GM12878 (cell line): ENCODE measurements around the gene SH3YL1.

ENCODE experiments used
- BACH1 ChIP-seq: fragments of 450-650 bp; IDR thresholded peaks from 2 replicates; pipeline ENCODE4 v1.6.1; 2017; ENCODE audit warnings: mild to moderate bottlenecking, borderline replicate concordance
- EZH2 ChIP-seq: IDR thresholded peaks from 2 replicates; pipeline ENCODE4 v1.6.1; 2012; ENCODE audit warnings: low read depth, mild to moderate bottlenecking, control low read depth, inconsistent platforms, low read length, borderline replicate concordance; ENCODE audit not compliant: control insufficient read depth
- MYC ChIP-seq: IDR thresholded peaks from 2 replicates; pipeline ENCODE4 v1.6.1; 2011; ENCODE audit warnings: mild to moderate bottlenecking, low read length, moderate library complexity, inconsistent platforms; ENCODE audit not compliant: insufficient read depth, insufficient replicate concordance, insufficient read length, severe bottlenecking
- NR2C2 ChIP-seq: IDR thresholded peaks from 2 replicates; pipeline ENCODE4 v1.6.1; 2011; ENCODE audit warnings: borderline replicate concordance, low read depth; ENCODE audit not compliant: control insufficient read depth, insufficient read length
- POLR2A ChIP-seq: IDR thresholded peaks from 2 replicates; pipeline ENCODE4 v1.6.1; 2011; ENCODE audit warnings: low read depth, mild to moderate bottlenecking, low read length
- RFX5 ChIP-seq: IDR thresholded peaks from 2 replicates; pipeline ENCODE4 v1.6.1; 2011; ENCODE audit warnings: low read depth, low read length, improper control_type of control experiment
- SMC3 ChIP-seq: IDR thresholded peaks from 2 replicates; pipeline ENCODE4 v1.6.1; 2011; ENCODE audit warnings: low read length, improper control_type of control experiment, borderline replicate concordance
- SP1 ChIP-seq: IDR thresholded peaks from one replicate; pipeline ENCODE4 v1.6.1; 2011; ENCODE audit warnings: low read depth, low read length
- SUPT20H ChIP-seq: IDR thresholded peaks from 2 replicates; pipeline ENCODE4 v1.6.1; 2011; ENCODE audit warnings: low read depth, mild to moderate bottlenecking, low read length, moderate library complexity, borderline replicate concordance; ENCODE audit not compliant: control insufficient read depth
- YY1 ChIP-seq: IDR thresholded peaks from 2 replicates; pipeline ENCODE4 v1.6.1; 2011; ENCODE audit warnings: low read depth, mild to moderate bottlenecking, low read length
- ZBED1 ChIP-seq: IDR thresholded peaks from 2 replicates; pipeline ENCODE4 v1.6.1; 2016; ENCODE audit warnings: borderline replicate concordance
- TF ChIP-seq, protein P1 (sequence below), 3 experiments: IDR thresholded peaks in 2 of 3; conservative IDR thresholded peaks in 1 of 3; 2 replicates each; pipeline ENCODE4 v1.5.1; 2011; ENCODE audit warnings: low read depth in 3 of 3, low read length in 3 of 3, mild to moderate bottlenecking in 3 of 3, control low read depth in 2 of 3, moderate library complexity in 2 of 3, inconsistent platforms in 1 of 3, mixed read lengths in 1 of 3; ENCODE audit not compliant: control insufficient read depth in 2 of 3, insufficient read depth in 1 of 3; ENCODE audit errors: extremely low read depth in 1 of 3
- TF ChIP-seq, protein P2 (sequence below): fragments of 450-650 bp; IDR thresholded peaks from 2 replicates; pipeline ENCODE4 v1.6.1; 2017; ENCODE audit warnings: antibody characterized with exemption, mild to moderate bottlenecking, moderate library complexity
- TF ChIP-seq, protein P3 (sequence below): fragments of 450-650 bp; formaldehyde crosslinking; IDR thresholded peaks from 2 replicates; pipeline ENCODE4 v1.5.0; 2022; ENCODE audit warnings: mild to moderate bottlenecking, missing genetic modification characterization

DNA sequence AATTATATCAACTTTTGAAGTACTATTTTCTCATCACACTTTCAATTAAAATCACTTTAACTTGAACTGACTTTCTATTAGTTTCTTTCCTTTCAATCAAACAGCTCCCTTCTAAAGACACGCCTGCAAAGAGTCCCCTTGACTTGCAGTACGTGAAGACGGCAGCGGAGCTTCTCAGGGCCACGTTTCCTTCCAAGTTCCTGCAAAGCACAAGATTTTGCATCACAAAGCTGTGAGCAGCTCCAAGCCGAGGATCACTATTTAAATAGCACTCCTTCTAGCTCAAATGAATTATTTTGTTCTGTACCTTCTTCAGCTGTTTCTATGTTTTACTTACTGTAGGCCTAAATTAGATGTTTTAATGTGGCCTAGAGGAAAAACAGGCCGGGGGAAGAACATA is 30.8 kb downstream of the SH3YL1 start:
- TF ChIP-seq POLR2A (no peak), MYC (no peak), SMC3 (no peak), SP1 (no peak), NR2C2 (no peak), ZBED1 (no peak), EZH2 (no peak), BACH1 (no peak), YY1 (no peak), SUPT20H (no peak), RFX5 (no peak)
- TF ChIP-seq, protein P1, sequence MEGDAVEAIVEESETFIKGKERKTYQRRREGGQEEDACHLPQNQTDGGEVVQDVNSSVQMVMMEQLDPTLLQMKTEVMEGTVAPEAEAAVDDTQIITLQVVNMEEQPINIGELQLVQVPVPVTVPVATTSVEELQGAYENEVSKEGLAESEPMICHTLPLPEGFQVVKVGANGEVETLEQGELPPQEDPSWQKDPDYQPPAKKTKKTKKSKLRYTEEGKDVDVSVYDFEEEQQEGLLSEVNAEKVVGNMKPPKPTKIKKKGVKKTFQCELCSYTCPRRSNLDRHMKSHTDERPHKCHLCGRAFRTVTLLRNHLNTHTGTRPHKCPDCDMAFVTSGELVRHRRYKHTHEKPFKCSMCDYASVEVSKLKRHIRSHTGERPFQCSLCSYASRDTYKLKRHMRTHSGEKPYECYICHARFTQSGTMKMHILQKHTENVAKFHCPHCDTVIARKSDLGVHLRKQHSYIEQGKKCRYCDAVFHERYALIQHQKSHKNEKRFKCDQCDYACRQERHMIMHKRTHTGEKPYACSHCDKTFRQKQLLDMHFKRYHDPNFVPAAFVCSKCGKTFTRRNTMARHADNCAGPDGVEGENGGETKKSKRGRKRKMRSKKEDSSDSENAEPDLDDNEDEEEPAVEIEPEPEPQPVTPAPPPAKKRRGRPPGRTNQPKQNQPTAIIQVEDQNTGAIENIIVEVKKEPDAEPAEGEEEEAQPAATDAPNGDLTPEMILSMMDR (IDR thresholded peaks at IDR 0.05 in 2 of 3, conservative IDR thresholded peaks at IDR 0.05 in 1 of 3; ENCODE audit: control insufficient read depth in 2 of 3, extremely low read depth in 1 of 3, insufficient read depth in 1 of 3, low read depth in 3 of 3, low read length in 3 of 3) = no peak
- TF ChIP-seq, protein P2, sequence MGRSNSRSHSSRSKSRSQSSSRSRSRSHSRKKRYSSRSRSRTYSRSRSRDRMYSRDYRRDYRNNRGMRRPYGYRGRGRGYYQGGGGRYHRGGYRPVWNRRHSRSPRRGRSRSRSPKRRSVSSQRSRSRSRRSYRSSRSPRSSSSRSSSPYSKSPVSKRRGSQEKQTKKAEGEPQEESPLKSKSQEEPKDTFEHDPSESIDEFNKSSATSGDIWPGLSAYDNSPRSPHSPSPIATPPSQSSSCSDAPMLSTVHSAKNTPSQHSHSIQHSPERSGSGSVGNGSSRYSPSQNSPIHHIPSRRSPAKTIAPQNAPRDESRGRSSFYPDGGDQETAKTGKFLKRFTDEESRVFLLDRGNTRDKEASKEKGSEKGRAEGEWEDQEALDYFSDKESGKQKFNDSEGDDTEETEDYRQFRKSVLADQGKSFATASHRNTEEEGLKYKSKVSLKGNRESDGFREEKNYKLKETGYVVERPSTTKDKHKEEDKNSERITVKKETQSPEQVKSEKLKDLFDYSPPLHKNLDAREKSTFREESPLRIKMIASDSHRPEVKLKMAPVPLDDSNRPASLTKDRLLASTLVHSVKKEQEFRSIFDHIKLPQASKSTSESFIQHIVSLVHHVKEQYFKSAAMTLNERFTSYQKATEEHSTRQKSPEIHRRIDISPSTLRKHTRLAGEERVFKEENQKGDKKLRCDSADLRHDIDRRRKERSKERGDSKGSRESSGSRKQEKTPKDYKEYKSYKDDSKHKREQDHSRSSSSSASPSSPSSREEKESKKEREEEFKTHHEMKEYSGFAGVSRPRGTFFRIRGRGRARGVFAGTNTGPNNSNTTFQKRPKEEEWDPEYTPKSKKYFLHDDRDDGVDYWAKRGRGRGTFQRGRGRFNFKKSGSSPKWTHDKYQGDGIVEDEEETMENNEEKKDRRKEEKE = no peak
- TF ChIP-seq, protein P3, sequence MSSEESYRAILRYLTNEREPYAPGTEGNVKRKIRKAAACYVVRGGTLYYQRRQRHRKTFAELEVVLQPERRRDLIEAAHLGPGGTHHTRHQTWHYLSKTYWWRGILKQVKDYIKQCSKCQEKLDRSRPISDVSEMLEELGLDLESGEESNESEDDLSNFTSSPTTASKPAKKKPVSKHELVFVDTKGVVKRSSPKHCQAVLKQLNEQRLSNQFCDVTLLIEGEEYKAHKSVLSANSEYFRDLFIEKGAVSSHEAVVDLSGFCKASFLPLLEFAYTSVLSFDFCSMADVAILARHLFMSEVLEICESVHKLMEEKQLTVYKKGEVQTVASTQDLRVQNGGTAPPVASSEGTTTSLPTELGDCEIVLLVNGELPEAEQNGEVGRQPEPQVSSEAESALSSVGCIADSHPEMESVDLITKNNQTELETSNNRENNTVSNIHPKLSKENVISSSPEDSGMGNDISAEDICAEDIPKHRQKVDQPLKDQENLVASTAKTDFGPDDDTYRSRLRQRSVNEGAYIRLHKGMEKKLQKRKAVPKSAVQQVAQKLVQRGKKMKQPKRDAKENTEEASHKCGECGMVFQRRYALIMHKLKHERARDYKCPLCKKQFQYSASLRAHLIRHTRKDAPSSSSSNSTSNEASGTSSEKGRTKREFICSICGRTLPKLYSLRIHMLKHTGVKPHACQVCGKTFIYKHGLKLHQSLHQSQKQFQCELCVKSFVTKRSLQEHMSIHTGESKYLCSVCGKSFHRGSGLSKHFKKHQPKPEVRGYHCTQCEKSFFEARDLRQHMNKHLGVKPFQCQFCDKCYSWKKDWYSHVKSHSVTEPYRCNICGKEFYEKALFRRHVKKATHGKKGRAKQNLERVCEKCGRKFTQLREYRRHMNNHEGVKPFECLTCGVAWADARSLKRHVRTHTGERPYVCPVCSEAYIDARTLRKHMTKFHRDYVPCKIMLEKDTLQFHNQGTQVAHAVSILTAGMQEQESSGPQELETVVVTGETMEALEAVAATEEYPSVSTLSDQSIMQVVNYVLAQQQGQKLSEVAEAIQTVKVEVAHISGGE (CRISPR knock-in tag) = no peak
